ENCODE measurements around the gene NADSYN1. TPM values are rescaled to one million over a fixed set of nuclear protein-coding genes. Genes with fewer than 3 reads are reported as not detected.
"Not testable (repeated sequence)": the region's sequence is repeated elsewhere in the genome, so short reads cannot be mapped to it uniquely, and the experiment has no call there.

Gene NADSYN1
- total RNA-seq, 1 experiment from 2014 or later, result 58.2 TPM

DNA sequence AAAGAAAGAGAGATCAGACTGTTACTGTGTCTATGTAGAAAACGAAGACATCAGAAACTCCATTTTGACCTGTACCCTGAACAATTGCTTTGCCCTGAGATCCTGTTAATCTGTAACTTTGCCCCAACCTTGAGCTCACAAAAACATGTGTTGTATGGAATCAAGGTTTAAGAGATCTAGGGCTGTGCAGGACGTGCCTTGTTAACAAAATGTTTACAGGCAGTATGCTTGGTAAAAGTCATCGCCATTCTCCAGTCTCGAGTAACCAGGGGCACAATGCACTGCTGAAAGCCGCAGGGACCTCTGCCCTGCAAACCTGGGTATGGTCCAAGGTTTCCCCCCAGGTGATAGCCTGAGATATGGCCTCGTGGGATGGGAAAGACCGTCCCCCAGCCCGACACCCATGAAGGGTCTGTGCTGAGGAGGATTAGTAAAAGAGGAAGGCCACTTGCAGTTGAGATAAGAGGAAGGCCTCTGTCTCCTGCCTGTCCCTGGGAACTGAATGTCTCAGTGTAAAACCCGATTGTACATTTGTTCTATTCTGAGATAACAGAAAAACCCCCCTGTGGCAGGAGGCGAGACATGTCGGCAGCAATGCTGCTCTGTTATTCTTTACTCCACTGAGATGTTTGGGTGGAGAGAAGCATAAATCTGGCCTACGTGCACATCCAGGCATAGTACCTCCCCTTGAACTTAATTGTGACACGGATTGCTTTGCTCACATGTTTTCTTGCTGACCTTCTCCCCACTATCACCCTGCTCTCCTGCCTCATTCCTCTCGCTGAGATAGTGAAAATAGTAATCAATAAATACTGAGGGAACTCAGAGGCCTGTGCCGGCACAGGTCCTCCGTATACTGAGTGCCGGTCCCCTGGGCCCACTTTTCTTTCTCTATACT, 82.0 kb downstream of the NADSYN1 start:
- H3K9me2 ChIP-seq (ENCODE audit: insufficient read depth); H3K27ac ChIP-seq (ENCODE audit: low read depth, low read length); H3K79me2 ChIP-seq (ENCODE audit: insufficient read depth, low read length); H2AFZ ChIP-seq (ENCODE audit: low read depth, low read length, poor library complexity, severe bottlenecking); RAD21 ChIA-PET (ENCODE audit: low non-redundant PET in 1 of 2, low total read pairs in 2 of 2, uncharacterized antibody in 2 of 2, unreplicated experiment in 2 of 2); H3K36me3 ChIP-seq (ENCODE audit: control insufficient read depth in 1 of 2, insufficient read depth in 2 of 2, low read length in 2 of 2); H3K4me2 ChIP-seq (ENCODE audit: low read length); intact Hi-C loops (cut with micrococcal nuclease); H3K4me3 ChIP-seq (replicated peaks in 1 of 2; ENCODE audit: low read depth in 1 of 2, low read length in 2 of 2); BruUV-seq (replicated peaks); H3K9ac ChIP-seq (ENCODE audit: low read length); ATAC-seq; H4K20me1 ChIP-seq (ENCODE audit: insufficient read depth); CTCF ChIA-PET; H3K9me3 ChIP-seq (ENCODE audit: control insufficient read depth in 1 of 2, insufficient read depth in 1 of 2, low read depth in 1 of 2, low read length in 2 of 2); H3K27me3 ChIP-seq (ENCODE audit: insufficient read depth, low read length); POLR2A ChIA-PET; H3K4me1 ChIP-seq (ENCODE audit: control insufficient read depth in 1 of 2, insufficient read depth in 2 of 2, low read length in 2 of 2); DNase-seq (ENCODE audit: low read depth, low spot score): not testable (repeated sequence)

DNA sequence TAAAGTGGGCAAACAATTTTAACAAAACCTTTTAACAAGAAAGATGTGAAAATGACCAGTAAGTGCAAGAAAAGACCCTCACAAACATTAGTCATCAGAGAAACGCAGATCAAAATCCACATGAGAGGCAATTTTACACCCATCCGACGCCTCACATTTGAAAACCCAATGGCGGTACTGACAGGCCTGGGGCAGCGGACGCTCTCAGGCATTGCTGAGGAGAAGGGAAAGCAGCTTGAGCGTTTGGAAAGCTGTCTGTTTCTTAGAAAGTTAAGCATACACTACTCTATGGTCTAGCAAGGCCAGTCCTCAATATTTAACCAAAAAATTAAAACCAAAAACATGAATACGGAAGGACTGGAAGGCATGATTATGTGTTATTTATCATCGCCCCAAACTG, 82.8 kb downstream of the NADSYN1 start:
- ChIA-PET POLR2A (no interaction called here), CTCF (no interaction called here), RAD21 (ENCODE audit: low non-redundant PET in 1 of 2, low total read pairs in 2 of 2, uncharacterized antibody in 2 of 2, unreplicated experiment in 2 of 2) (no interaction called here)
- Histone ChIP-seq H3K79me2 (ENCODE audit: insufficient read depth, low read length) (no peaks in the 10 kb centered on the region), H2AFZ (ENCODE audit: low read depth, low read length, poor library complexity, severe bottlenecking) (no peak overlapping the region), H3K4me3 (replicated peaks in 1 of 2; ENCODE audit: low read depth in 1 of 2, low read length in 2 of 2) (no peak overlapping the region), H4K20me1 (ENCODE audit: insufficient read depth) (no peaks in the 10 kb centered on the region), H3K4me2 (ENCODE audit: low read length) (no peak overlapping the region), H3K9ac (ENCODE audit: low read length) (no peak overlapping the region), H3K36me3 (ENCODE audit: control insufficient read depth in 1 of 2, insufficient read depth in 2 of 2, low read length in 2 of 2) (no peaks in the 10 kb centered on the region), H3K4me1 (ENCODE audit: control insufficient read depth in 1 of 2, insufficient read depth in 2 of 2, low read length in 2 of 2) (no peaks in the 10 kb centered on the region), H3K9me2 (ENCODE audit: insufficient read depth) (no peaks in the 10 kb centered on the region), H3K9me3 (ENCODE audit: control insufficient read depth in 1 of 2, insufficient read depth in 1 of 2, low read depth in 1 of 2, low read length in 2 of 2) (no peaks in the 10 kb centered on the region), H3K27me3 (ENCODE audit: insufficient read depth, low read length) (no peaks in the 10 kb centered on the region), H3K27ac (ENCODE audit: low read depth, low read length) (no peak overlapping the region)
- intact Hi-C loops (cut with micrococcal nuclease), result no loop called here
- DNase-seq (ENCODE audit: low read depth, low spot score) (no peak), ATAC-seq (no peak)
- BruUV-seq (replicated peaks), result no TSS peak
- no peak for TF ChIP-seq EZH2phosphoT487 (IDR thresholded peaks at IDR 0.05; ENCODE audit: borderline replicate concordance)
- TF ChIP-seq JUND (IDR thresholded peaks at IDR 0.05), result no peak
- no peak for TF ChIP-seq CEBPB (IDR thresholded peaks at IDR 0.05; ENCODE audit: low read depth)
- TF ChIP-seq SP1 (IDR thresholded peaks at IDR 0.05; ENCODE audit: low read depth), result no peak
- TF ChIP-seq, protein P1, sequence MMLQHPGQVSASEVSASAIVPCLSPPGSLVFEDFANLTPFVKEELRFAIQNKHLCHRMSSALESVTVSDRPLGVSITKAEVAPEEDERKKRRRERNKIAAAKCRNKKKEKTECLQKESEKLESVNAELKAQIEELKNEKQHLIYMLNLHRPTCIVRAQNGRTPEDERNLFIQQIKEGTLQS (IDR thresholded peaks at IDR 0.05), result no peak
- no peak for TF ChIP-seq CBX3 (IDR thresholded peaks at IDR 0.05; ENCODE audit: low read depth)
- no peak for TF ChIP-seq FOSL1 (IDR thresholded peaks at IDR 0.05; ENCODE audit: low read depth)
- TF ChIP-seq POLR2AphosphoS5 (IDR thresholded peaks at IDR 0.05; ENCODE audit: low read depth, low read length), result no peak
- TF ChIP-seq ZNF274 (IDR thresholded peaks at IDR 0.05; ENCODE audit: low read depth, low read length), result no peak
- TF ChIP-seq SIN3A (IDR thresholded peaks at IDR 0.05; ENCODE audit: low read depth), result no peak
- TF ChIP-seq, protein P2, sequence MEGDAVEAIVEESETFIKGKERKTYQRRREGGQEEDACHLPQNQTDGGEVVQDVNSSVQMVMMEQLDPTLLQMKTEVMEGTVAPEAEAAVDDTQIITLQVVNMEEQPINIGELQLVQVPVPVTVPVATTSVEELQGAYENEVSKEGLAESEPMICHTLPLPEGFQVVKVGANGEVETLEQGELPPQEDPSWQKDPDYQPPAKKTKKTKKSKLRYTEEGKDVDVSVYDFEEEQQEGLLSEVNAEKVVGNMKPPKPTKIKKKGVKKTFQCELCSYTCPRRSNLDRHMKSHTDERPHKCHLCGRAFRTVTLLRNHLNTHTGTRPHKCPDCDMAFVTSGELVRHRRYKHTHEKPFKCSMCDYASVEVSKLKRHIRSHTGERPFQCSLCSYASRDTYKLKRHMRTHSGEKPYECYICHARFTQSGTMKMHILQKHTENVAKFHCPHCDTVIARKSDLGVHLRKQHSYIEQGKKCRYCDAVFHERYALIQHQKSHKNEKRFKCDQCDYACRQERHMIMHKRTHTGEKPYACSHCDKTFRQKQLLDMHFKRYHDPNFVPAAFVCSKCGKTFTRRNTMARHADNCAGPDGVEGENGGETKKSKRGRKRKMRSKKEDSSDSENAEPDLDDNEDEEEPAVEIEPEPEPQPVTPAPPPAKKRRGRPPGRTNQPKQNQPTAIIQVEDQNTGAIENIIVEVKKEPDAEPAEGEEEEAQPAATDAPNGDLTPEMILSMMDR (IDR thresholded peaks at IDR 0.05 in 2 of 3, conservative IDR thresholded peaks at IDR 0.05 in 1 of 3; ENCODE audit: borderline replicate concordance in 1 of 3, insufficient read depth in 1 of 3, low read depth in 2 of 3, low read length in 2 of 3), result no peak
- TF ChIP-seq RAD21 (IDR thresholded peaks at IDR 0.05; ENCODE audit: low read depth), result no peak

Measured in HCT116 (cell line).